HCEC 1CT (cell line): ENCODE data around the gene RHBG.

Source experiments
- DNase-seq: peaks from one replicate; pipeline ENCODE4 v3.0.0-alpha.2; 2017

The RHBG gene

DNA sequence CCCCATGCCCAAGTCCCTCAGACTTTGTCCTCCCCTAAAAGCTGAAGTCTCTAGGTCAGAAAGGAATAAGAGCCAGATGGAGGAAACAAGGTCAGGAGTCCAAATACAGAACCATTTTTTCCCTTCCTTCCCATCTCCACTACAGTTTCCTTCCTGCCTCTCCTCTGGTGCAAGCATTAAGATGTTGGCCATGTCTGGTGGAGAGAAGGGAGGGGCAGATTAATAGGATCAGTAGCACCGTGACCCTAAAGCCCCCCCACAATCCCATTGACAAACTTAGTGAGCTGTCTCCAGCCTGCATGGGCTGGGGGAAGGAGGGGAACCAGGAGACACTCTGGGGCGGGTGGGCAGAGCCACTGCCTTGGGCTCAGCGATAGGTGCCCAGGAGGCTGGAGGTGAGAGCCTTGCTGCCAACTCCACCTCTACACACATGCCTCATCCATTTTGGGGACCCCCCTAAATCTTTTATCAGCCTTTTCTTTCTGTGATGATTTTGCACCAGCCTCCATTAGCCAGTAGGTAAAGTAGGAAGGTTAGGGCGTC lies 59.8 kb downstream of the RHBG start:
- DNase-seq = no peak

- DNase-seq = no peak
Measured at GRCh38 chr1:156429313-156430060, 60.5 kb downstream of the RHBG start.

GRCh38 chr1:156430303-156430702 lies 61.3 kb downstream of the RHBG start:
- DNase-seq = no peak

- no peak for DNase-seq
Measured at GRCh38 chr1:156430866-156431265, 61.9 kb downstream of the RHBG start.

DNA sequence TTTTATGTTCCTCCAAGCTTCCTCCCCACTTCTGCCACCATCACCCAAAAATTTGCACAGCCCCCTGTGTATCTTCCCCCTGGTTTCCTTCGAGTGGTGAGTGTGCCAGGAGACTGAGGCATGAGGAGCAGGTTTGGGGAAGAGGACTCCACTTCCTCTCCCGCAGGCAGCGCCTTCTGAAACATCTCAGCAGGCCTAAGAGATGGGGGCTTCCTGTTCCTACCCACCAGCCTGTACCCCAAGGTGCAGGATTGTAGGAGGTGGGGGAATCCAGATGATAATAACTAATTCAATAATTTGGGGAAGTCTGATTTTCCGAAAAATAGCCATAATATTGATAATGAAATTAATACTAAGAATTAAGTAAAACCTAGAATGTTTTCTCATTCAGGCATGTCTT lies 62.4 kb downstream of the RHBG start:
- no peak for DNase-seq

DNA sequence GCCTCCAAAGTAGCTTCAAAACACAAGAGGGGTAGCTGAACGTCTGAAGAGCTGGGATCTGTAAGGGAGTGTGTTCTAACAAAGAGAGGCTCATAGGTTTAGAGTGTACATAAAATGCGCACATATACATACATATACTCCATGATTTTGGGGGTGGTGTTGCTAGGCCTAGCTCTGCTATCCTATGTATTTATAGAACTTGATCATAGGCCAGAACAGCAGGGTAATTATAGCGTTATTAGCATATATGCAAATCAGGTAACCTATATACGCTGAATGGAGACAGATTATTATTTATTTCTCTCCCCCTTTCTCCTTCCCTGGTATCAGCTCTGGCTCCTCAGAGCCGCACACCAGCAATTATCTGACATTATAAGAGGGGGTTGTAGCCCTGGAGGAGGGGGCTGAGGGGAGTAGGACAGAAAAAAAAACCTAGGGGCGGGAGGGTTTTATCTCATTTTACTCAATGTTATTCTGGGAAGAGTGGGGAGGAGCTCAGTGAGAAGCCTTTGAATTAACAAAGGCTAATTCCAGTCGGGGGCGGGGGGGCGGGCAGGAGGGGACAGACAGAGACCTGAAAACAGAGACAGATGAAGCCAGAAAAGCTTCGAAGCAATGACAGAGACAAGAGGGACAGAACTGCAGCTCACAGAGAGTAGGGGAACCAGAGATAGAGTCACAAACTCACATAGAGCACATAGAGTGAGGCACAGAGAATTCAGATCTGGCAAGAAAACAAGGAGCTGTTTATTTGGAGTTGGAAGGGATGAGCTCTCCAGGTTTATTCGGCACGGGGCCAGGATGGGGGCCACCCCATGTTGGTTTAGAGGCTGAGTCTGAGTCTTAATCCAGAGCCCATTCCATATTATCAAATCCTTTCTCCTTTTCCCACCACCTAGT lies 63.0 kb downstream of the RHBG start:
- DNase-seq = no peak

DNA sequence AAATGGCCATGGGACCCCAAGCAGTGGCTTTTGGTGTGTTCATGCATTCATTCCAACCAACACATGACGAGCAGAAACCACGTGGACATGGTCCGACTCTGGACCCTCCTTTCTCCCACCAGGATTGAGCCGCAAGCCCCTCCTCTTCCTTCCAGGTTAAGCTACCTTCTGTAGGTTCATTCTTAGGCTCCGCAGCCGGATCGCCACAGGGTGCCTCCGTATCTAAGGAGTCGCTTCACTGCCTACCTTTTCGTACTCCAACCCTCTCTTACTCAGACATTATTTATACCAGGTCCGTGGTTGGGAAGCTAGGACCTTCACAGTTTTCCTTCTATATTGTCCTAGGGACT lies 63.6 kb downstream of the RHBG start:
- no peak for DNase-seq

GRCh38 chr1:156433032-156433431 lies 64.0 kb downstream of the RHBG start:
- no peak for DNase-seq

GRCh38 chr1:156433602-156434001 lies 64.6 kb downstream of the RHBG start:
- DNase-seq = no peak
